ENCODE measurements around the gene GMEB2.
"Not testable (repeated sequence)": the region's sequence is repeated elsewhere in the genome, so short reads cannot be mapped to it uniquely, and the experiment has no call there.

GMEB2 gene

GRCh38 chr20:63657260-63657936 lies 30.5 kb upstream of the GMEB2 start:
- FAIRE-seq, result no peak

- FAIRE-seq, result no peak
Measured at GRCh38 chr20:63656451-63656850, 29.6 kb upstream of the GMEB2 start.

- FAIRE-seq, result no peak
Measured at GRCh38 chr20:63655249-63655648, 28.3 kb upstream of the GMEB2 start.

- no peak for FAIRE-seq
Measured at GRCh38 chr20:63653974-63654668, 27.2 kb upstream of the GMEB2 start.

DNA sequence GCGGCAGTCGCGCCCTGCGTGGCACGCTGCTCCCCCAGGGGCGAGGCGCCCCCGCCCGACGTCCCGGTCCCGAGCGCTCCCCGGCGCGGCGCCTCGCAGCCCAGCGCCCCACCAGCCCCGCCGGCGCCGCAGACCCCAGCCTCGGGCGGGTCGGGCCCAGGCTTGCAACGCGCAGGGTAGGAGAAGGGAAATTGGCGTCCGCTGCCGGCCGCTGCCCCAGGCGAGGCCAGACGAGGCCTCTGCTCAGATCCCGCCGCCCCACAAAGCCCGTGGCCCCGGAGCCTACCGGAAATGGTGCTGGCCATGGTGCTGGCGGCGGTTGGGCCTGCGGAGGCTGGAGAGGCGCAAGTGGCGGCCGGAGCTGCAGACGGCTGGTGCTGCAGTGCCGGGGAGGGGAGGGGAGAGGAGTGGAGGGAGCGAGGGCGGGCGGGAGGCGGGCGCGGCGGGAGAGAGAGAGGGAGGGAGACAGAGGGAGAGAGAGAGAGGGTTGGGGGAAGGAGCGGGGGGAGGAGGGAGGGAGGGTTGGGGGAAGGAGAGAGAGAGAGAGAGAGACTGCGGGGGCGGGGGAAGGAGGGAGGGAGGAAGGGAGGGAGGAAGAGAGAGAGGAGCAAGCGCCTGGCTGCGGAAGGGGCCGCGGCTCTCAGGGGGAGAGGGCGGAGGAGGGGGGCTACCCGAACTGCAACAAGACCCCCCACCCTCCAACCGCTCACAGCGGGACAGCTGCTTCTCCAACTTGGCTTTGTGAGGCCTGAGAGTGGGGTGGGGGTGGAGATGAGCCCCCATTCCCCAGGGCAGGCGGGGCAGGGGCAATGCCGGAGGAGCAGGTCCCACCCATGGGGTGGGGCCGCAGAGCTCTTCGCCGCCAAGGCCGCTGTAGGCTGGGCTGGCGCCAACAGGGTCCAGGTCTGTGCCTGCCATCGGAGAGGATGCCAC lies 26.4 kb upstream of the GMEB2 start, which contains the start of gene STMN3:
Gene STMN3 (minus strand): TSS at position 384 of the 933 bp plus-strand sequence. CDS start 79 bp downstream, at position 305.
- FAIRE-seq, result no peak

DNA sequence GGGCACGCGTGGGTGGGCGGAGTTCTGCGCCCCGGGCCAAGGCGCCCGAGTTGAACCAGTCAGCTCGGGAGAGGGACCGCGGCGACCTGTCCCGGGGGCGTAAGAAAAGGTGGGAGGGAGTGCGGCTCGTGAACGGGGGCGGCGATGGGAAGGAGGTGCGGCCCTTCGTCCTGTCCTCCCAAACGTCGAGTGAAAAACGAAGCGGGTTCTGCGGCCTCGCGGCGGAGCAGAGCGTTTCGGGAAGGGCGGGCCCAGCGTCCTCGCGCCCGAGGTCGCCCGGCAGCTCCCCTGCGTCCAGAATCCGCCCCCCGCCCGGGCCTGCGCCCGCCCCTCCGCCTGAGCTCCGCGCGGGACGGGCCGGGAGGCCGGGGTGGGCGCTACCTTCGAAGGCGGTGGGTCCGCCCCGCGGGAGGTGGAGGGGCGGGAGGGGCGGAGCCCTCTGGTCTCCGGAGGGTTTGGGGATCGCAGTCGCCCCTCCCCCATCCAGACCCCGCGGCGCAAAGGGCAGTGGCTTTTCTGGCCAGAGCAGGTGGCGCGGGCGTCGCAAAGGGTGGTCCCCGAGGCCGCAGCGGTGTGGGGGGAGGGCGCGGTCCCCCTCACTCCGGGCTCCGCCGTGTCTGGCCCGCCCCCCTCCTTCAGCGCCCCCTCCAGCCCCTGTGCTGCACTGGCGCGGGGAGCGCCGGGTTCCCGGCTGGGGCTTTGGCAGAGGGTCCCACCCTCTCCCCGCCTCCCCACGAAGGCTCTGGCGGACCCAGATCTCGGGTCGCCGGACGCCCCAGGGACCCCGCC lies 25.5 kb upstream of the GMEB2 start:
- no peak for FAIRE-seq

- FAIRE-seq, result no peak
Measured at GRCh38 chr20:63651942-63652191, 25.0 kb upstream of the GMEB2 start.

- not testable (repeated sequence) for FAIRE-seq
Measured at GRCh38 chr20:63650486-63650885, 23.6 kb upstream of the GMEB2 start.

DNA sequence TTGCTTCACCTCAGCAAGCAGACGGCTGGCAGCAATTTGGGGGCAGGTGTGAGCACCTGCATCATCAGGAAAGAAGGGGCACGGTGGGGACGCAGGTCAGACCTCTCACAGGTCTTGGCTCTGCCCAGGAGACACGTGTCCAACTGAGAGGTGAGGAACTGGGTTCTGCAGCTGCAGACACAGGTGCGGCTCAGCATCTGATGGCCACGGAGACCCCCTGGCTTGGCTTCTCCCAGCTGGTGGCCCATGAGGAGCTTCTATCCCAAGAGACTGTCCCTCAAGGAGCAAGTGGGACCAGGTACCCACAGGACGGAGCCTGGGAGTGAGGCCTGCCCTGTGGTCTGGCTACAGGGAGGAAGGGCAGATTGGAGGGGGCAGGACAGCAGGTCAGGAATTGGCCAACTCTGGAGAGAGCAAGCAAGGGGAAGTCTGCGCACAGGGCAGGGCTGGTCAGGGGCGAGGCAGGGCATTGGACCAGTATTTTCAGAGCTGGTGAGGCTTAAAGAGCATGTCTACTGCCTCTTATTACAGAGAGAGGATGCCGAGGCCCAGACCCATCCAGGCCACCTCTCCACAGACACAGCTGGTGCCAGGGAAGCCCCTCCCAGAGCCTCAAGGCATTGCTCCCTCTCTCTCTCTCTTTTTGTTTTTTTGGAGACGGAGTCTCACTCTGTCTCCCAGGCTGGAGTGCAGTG lies 22.1 kb upstream of the GMEB2 start:
- FAIRE-seq, result no peak

- FAIRE-seq, result no peak
Measured at GRCh38 chr20:63648190-63648589, 21.3 kb upstream of the GMEB2 start.

DNA sequence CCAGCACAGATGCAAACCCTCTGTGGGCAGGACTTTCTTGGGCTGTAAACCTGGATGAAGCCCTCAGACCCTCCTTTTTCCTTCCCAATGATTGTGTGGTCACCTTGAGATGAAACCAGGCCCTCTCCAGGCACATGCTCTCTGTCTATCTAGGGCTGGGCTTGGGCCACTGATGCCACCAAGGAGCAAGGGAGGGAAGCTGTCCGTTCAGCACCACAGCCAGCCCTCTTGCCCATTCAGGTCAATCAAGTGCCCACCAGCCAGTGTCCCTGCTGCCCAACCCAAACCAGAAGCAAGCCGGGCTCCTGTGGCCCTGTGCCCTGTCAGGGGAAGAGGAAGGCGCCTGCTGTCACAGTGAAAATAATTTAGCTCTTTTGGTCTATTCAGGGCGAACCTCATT lies 18.3 kb upstream of the GMEB2 start:
- no peak for FAIRE-seq

- FAIRE-seq, result no peak
Measured at GRCh38 chr20:63643946-63644345, 17.0 kb upstream of the GMEB2 start.

- FAIRE-seq, result no peak
Measured at GRCh38 chr20:63643499-63643898, 16.6 kb upstream of the GMEB2 start.

GRCh38 chr20:63642527-63643247 lies 15.8 kb upstream of the GMEB2 start:
- no peak for FAIRE-seq

DNA sequence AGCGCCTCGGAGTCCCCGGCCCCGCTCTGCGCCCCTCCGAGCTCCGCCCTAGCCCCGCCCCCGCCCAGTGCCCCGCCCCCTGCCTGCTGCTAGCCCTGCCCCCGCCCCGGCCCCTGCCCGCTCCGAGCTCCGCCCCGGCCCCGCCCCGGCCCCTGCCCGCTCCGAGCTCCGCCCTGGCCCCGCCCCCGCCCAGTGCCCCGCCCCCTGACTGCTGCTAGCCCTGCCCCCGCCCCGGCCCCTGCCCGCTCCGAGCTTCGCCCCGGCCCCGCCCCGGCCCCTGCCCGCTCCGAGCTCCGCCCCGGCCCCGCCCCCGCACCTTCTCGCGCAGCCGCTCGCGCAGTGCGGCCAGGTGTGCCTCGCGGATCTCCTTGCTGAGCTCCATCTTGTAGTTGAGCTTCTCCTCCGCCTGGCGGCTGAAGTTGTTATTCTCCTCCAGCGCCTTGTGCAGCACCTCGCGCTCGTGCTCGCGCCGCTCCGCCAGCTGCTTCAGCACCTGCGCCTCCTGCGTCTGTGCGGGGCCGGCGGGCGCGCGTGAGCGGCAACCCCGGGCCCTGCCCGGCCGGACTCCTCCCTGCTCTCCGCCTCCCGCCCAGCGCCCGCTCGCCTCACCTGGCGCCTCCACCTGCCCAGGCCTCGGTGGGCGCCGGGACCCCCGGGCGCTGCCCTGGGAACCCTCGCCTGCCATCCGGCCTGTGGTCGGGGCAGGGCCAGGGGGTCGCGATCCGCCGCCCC lies 15.1 kb upstream of the GMEB2 start:
- FAIRE-seq, result no peak

DNA sequence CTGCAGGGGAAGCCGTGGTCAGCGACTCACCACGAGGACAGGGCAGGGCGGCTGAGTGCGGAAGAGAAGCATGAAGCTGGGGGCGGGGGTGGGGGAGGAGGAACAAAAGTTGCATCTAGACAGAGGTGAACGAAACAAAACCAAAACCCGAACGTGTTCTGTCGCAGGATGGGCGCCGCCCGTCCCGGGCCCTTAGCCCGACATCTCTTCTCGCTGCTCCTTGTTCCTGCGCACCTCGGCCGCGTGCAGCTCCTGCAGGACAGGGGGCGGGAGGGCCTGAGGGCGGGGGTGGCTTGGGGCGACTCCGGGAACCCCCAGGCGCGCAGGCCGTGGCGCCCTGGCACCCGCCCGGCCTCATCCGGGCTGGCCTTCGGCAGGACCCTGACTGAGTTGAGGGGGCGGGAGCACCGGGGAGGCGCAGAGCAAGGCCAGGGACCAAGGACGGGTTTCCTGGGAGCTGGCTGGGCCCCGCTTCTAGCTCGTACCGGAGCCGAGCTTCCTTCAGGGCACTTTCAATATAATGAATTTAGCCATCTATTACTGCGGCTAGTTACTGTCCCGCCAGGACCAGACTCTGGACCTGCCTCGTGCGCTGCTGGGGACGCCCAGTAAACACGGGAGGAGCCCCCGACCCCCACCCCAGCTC lies 14.4 kb upstream of the GMEB2 start:
- no peak for FAIRE-seq

DNA sequence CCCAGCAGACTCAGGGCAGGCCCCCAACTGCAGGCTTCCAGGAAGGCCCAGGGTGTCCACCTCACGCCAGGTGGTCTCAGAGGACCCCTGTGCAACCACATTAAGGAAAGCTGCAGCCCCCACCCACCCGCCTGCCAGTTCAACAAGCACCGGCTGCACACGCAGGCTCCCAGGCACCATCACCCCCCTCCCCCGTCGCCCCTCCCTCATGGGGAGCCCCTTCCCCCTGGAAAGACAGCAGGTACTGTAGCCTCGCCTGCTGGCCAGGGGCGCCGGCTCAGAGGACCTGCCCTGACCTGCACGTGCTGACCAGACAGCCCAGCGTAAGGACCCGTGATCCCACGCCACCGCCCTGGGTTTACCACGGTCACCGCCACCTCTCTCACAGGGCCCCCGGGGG lies 13.8 kb upstream of the GMEB2 start:
- not testable (repeated sequence) for FAIRE-seq

GRCh38 chr20:63640086-63640485 lies 13.2 kb upstream of the GMEB2 start:
- FAIRE-seq, result no peak

- no peak for FAIRE-seq
Measured at GRCh38 chr20:63639093-63639975, 12.4 kb upstream of the GMEB2 start.

Data from endometrium (tissue), 2 donors.